Stimulated activated CD8-positive, alpha-beta memory T cell treated with anti-CD3 and anti-CD28 coated beads, Interleukin-7, amount 100 ng/mL, for 4 hours (primary cell): ENCODE measurements around the gene RUBCN.
"Not testable (repeated sequence)": the region's sequence is repeated elsewhere in the genome, so short reads cannot be mapped to it uniquely, and the experiment has no call there.

Source experiments
- DNase-seq, 2 donors: peaks; one replicate each; pipeline ENCODE4 v3.0.0-alpha.2; 2020; ENCODE audit warnings: low read depth in 2 of 2

Gene RUBCN

GRCh38 chr3:197734667-197735318 lies 1.9 kb downstream of the RUBCN start:
- no peak for DNase-seq

DNA sequence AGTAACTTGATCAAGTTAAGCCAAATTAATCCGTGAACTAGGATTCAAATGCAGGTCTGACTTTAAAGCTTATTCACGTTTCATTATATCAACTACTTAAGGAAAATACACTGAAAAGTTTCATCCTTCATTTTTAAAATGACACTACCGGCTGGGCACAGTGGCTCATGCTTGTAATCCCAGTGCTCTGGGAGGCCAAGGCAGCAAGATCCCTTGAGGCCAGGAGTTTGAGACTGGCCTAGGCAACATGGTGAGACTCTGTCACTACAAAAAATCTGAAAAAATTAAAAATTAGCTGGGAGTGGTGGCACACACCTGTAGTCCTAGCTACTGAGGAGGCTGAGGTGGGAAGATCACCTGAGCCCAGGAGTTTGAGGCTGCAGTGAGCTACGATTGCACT lies 3.7 kb downstream of the RUBCN start:
- no peak for DNase-seq

GRCh38 chr3:197731483-197731882 lies 5.2 kb downstream of the RUBCN start:
- DNase-seq = not testable (repeated sequence)

DNA sequence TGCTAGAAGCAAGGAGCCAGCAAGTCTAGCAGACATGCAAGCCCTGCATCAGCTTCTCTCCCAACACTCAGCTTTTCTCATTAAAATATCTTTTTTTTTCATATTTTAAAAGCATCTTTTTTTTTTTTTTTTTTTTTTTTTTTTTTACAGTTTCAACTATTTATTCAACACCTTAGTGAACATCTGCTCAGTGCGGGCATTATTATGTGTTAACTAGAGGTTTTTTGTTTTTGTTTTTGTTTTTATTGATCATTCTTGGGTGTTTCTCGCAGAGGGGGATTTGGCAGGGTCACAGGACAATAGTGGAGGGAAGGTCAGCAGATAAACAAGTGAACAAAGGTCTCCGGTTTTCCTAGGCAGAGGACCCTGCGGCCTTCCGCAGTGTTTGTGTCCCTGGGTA lies 5.9 kb downstream of the RUBCN start:
- DNase-seq = not testable (repeated sequence)

- DNase-seq = no peak
Measured at GRCh38 chr3:197730200-197730599, 6.5 kb downstream of the RUBCN start.

DNA sequence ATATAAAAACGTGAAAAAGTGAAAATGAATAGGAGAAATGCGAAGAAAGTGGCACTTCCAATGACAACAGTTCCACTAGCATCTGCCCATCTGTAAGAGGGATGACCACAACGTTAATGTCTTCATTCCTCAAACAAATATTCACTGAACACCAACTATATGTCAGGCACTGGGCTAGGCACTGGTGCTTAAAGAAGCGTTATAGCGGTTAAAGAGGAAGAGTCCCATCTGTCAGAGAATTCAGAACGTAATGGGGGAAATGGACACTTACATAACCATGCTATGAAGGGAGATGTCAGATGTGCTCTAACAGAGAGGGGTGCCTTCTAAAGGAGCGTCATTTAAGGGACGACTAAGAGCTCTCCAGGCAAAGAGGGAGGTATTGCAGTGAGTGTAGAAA lies 8.2 kb downstream of the RUBCN start:
- DNase-seq = no peak

DNA sequence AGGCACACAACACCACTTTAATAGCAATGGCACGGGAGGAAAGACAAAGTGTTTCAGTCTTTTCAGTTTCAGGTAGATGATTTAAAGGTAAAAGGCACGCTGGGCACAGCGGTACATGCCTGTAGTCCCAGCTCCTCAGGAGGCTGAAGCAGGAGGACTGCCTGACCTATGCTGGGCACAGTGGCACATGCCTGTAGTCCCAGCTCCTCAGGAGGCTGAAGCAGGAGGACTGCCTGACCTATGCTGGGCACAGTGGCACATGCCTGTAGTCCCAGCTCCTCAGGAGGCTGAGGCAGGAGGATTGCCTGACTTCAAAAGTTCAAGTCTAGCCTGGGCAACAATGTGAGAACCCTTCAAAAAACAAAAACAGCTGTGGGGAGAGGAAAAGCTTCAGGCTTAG lies 8.8 kb downstream of the RUBCN start:
- DNase-seq = not testable (repeated sequence)

DNA sequence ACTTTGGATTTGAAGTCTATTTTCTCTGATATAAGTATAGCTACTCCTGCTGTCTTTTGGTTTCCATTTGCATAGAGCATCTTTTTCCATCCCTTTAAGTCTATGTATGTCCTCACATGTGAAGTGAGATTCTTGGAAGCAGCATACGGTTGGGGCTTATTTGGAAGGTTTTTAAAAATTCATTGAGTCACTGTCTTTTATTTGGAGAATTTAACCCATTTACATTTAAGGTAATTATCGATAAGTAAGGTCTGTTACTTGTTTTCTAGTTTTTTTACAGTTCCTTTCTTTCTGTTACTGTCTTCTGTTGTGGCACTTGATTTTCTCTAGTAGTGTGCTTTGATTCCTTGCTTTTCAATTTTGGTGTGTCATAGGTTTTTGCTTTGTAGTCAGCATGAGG lies 14.0 kb downstream of the RUBCN start:
- DNase-seq = no peak

GRCh38 chr3:197720694-197721093 lies 16.0 kb downstream of the RUBCN start:
- no peak for DNase-seq

DNA sequence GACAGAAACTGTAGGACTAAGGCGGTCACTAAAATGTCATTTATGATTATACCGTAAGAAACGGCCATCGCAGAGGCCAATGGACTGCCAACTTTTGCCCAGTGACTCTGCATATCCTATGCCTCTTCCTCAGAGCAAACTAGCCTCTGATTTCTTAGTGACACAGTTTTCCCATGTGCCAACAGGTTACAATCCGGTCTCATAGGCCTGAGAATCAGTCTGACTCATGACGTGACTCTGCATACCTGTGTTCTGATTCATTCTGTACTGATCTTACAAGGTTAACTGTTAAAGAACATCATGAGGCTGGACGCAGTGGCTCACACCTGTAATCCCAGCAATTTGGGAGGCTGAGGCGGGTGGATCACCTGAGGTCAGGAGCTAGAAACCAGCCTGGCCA lies 17.8 kb downstream of the RUBCN start:
- DNase-seq = no peak

GRCh38 chr3:197714251-197714650 lies 22.5 kb downstream of the RUBCN start:
- DNase-seq = no peak

- no peak for DNase-seq
Measured at GRCh38 chr3:197713477-197713822, 23.3 kb downstream of the RUBCN start.

- peak; percentile 80 to 89 for DNase-seq
Measured at GRCh38 chr3:197711973-197712707, 24.6 kb downstream of the RUBCN start.

DNA sequence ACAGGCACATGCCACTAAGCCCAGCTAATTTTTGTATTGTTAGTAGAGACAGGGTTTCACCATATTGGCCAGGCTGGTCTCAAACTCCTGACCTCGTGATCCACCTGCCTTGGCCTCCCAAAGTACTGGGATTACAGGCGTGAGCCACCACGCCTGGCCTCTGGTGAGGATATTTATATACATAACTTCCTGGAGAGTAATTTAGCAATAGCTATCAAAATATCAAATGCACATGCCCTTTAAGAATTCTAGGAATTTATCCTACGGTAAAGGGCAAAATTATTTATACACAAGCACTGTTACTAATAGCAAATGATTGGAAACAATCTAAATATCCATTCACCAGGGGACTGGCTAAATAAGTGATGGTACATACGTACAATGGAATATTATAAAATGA lies 25.7 kb downstream of the RUBCN start:
- DNase-seq = not testable (repeated sequence)

DNA sequence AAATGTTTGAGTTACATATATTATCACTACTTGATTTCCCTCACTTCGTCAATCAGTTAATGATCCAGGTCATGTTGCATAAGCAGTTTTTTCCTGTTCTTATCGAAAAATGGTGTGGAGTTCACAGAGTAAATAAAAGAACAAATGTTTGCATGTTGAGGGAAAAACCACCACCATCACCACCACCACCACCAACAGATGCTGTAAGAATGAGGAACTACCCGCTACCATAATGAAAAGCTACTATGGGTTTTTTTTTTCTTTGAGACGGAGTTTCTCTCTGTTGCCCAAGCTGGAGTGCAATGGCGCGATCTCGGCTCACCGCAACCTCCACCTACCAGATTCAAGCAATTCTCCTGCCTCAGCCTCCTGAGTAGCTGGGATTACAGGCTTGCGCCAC lies 27.6 kb downstream of the RUBCN start:
- no peak for DNase-seq

DNA sequence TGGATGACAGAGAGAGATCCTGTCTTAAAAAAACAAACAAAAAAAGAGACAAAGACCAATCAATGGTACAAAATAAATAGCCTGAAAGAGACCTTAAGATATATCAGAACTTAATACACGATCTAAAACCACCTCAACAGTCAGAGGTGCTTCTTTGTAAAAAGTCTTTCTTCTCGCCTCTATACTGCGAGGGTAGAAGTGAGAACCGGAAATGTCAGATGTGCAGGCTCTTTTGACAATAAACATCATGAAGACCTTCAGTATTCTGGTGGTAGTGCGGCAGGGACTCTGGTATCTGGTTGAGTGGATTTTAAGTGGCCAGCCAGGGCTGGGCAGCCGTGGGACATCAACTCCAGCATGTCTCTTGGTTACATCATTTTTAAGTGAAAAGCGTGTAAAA lies 30.0 kb downstream of the RUBCN start:
- no peak for DNase-seq

GRCh38 chr3:197701841-197702240 lies 34.9 kb downstream of the RUBCN start:
- DNase-seq = no peak

- DNase-seq = no peak
Measured at GRCh38 chr3:197700095-197700494, 36.6 kb downstream of the RUBCN start.

- no peak for DNase-seq
Measured at GRCh38 chr3:197697355-197697754, 39.3 kb downstream of the RUBCN start.

GRCh38 chr3:197694251-197694650 lies 42.5 kb downstream of the RUBCN start:
- DNase-seq = no peak

DNA sequence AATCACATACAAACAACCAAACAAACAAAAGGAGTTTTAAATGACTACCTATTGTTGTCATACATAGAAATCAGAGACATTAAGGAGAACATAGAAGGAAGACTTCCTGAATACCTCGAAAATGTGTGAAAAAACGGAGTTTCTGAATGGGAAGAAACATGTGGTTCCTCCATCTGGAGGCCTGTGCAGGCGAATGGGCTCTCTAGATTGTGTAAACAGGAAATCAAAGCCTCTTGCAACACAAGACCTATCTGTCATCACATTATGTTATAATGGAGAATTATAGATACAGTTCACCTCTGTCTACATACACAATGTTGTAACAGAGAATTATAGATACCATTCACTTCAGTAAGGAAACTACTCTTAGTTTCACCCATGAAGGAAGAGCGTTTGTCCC lies 44.1 kb downstream of the RUBCN start:
- DNase-seq = no peak

GRCh38 chr3:197690754-197691153 lies 46.0 kb downstream of the RUBCN start:
- no peak for DNase-seq

DNA sequence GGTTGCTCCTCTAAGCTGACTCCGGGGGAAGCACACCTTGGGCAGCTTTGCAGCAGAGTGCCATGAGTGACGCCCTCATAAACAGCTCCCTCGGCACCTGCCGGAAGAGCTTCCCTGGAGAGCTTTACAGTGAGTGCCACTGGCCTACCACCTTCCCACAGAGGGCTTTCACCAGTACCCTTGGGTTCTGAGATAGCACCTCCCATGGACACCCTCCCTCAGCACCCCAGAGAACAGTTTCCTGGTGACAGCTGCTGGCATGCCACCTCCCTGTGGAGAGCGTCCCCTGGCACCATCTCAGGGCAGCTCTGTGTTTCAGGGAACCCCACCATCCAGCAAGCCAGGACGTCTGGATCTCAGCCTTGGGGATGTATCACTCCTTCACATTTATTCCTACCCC lies 49.1 kb downstream of the RUBCN start:
- DNase-seq = no peak

DNA sequence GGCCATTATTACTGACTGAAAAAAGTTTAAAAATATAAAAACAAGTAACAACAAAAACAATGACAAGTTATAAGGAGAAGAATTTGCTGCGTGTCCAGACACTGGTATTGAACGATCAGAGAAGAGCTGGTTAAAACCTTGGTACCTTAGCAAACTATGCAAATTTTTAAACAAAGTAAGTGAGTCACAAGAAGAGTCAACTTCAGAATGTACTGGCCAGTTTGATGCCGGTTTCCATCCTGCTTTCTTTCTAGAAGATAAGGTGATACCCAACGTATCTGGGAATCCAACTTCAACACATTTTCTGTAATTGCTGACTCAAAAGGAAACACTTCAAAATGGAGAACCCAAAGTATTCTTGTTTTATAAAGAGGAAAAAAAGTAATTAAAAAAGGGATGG lies 49.8 kb downstream of the RUBCN start:
- DNase-seq = no peak
